GM10266 (cell line): ENCODE data around the gene YAP1.
"Not testable (repeated sequence)": the region's sequence is repeated elsewhere in the genome, so short reads cannot be mapped to it uniquely, and the experiment has no call there.

ENCODE experiments used
- DNase-seq: peaks from one replicate; pipeline ENCODE4 v3.0.0; 2012; ENCODE audit errors: extremely low spot score
- TF ChIP-seq, protein P1 (sequence below): IDR thresholded peaks from 2 replicates; pipeline ENCODE4 v1.5.1; 2012; ENCODE audit warnings: mild to moderate bottlenecking, low read depth; ENCODE audit not compliant: control insufficient read depth, insufficient read depth; ENCODE audit errors: missing control alignments

YAP1 gene

DNA sequence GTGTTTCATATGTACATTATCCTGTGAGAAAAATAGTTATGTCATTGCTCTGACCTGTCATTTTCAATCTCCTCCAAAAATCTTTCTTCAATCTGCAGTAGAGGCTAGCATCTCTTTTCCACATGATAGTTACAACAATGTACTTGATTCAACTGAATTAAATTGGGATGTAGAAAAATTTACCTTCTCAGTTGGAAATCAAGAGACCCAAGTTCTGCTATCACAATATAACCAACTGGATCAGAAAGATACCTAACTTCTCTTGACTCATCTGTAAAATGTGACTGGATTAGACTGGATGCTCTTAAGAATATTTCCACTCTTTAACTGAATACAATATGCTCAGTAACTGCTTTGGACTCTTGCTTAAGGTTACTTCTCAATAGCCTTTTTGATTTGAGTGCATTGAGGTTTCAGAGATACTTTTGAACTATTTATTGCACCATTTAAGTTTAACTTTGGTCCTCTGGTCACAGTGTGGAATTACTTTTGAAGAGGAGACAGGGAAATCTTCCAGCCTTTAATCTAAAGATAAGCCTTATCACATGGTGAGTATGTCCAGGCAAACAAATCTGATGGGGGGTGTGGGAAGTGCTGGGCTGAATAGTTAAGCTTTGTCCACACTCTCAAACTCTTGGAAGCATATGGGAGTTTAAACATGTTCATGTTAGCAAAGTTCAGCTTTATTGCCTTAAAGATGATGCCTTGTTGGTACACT, 82.3 kb downstream of the YAP1 start:
- TF ChIP-seq, protein P1, sequence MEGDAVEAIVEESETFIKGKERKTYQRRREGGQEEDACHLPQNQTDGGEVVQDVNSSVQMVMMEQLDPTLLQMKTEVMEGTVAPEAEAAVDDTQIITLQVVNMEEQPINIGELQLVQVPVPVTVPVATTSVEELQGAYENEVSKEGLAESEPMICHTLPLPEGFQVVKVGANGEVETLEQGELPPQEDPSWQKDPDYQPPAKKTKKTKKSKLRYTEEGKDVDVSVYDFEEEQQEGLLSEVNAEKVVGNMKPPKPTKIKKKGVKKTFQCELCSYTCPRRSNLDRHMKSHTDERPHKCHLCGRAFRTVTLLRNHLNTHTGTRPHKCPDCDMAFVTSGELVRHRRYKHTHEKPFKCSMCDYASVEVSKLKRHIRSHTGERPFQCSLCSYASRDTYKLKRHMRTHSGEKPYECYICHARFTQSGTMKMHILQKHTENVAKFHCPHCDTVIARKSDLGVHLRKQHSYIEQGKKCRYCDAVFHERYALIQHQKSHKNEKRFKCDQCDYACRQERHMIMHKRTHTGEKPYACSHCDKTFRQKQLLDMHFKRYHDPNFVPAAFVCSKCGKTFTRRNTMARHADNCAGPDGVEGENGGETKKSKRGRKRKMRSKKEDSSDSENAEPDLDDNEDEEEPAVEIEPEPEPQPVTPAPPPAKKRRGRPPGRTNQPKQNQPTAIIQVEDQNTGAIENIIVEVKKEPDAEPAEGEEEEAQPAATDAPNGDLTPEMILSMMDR: no peak
- no peak for DNase-seq

DNA sequence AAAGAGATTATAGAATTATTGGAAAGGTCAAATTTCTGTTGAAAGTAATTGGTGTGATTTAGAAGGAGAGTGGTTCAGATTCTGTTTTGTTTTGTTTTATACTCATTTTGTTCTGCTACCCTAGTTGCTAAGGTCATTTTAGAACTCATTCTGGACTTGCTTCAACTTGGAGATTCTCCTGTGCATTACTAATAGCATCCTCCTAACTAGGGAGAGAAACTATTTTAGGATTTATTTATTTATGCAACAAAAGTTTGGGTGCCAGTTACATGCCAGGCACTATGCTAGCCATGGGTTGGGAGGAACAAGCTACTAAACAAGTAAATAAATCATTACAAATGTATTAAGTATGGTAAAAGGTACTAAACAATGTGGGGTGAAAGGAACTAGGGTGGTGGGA, 84.0 kb downstream of the YAP1 start:
- TF ChIP-seq, protein P1: no peak
- DNase-seq: no peak

DNA sequence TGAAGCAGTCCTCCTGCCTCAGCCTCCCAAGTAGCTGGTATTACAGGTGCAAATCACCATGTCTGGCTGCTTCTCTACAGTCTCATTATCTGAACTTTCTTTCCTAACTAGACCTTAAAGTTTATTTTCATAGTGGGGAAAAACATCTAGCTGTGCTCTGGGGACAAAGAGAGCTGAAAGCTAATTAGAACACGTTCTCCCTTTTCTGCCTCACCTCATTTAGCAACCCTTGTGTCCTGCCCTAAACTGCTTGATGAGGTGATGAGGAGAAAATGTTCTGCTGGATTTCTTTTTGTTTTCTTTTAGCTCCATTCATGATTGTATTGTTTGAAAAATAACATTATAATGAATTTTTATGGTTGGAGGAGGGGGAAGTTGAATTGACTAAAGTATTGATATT, 84.7 kb downstream of the YAP1 start:
- no peak for DNase-seq

DNA sequence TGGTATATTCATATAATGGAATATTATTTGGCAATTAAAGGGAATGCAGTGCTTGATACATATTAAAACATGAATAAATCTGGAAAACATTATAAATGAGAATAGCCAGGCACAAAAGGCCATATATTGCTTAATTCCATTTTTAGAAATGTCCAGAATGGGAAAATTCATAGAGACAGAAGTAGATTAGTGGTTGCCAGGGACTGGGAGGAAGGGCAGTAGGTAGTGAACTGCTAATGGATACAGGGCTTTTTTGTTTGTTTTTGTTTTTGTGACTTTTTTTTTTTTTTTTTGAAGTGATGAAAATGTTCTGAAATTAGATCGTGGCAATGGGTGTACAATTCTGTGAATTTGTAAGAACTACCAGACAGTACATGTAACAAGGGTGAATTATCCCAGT, 86.1 kb downstream of the YAP1 start:
- DNase-seq: no peak
- TF ChIP-seq, protein P1: no peak

More for the DNA sequence above, 84.7 kb downstream of the YAP1 start:
- TF ChIP-seq, protein P1: no peak

DNA sequence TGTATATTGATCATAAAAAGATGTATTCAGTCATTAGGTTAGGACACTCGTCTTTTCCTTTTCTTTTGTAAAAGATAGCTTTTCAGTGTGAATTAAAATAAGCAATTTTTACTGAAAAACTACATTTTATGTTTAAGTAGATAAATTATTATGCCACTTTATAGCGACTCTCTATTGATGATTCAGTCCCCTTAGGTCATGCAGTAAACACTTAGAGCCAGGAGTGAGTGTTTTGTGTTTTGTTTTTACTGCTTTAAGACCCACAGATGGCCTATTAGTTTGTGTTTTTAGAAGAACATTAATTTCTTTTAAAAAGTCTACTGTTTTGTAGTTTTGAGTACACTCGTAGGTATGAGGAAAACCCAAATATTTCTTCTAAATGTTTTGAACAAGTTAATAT, 86.6 kb downstream of the YAP1 start:
- TF ChIP-seq, protein P1: no peak
- DNase-seq: no peak

DNA sequence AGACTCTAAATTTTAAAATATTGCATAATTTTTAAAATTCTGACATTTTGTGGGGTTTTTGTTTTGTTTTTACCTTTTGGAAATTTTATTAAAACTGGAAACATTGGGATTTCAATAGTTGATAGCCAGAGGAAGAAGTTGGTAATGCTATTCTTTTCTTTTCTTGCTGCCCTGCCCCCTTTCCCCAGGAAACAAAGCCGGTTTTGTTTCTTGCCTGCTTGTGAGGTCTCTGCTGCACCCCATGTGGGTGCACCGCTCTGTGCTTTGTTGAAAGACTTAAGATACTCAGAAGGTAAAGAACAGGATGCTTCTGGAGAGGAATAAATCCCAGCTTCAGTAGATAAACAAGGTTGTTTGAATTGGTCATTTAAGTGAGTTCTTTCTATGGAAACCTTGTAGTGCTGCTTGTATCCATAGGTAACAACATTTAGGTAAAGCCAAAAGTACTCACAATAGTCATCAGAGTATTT, 87.5 kb downstream of the YAP1 start:
- TF ChIP-seq, protein P1: no peak
- DNase-seq: no peak

DNA sequence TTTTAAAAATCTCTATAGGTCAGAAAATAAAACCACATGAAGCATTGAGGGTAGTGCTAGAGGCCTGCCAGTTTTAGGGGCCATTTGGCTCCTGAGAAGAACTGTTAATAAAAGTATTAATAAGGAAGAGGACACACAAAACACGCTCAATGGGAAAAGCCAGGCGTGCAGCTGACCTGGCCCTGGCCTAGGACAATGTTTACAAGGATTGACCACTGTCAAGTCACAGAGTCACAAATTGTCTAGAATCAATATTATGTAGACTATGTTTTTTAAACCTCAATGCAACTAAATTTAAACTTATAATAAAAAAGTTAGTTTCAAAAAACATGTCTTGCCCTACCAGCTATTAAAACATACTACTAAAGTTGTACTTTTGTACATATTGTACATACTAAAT, 89.4 kb downstream of the YAP1 start:
- TF ChIP-seq, protein P1: no peak
- no peak for DNase-seq

DNA sequence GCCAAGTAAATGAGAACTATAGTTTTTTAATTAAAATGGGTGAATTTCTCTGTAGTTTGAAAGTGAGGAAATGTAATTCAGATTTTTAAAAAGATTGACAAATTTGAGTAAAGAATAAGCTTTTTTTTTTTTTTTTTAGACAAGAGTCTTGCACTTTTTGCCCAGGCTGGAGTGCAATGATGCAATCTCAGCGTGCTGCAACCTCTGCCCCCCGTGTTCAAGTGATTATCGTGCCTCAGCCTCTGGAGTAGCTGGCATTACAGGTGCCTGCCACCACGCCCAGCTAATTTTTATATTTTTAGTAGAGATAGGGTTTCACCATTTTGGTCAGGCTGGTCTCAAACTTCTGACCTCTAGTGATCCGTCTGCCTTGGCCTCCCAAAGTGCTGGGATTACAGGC, 90.1 kb downstream of the YAP1 start:
- not testable (repeated sequence) for DNase-seq
